Gastrocnemius medialis (tissue), 4 donors: ENCODE measurements around the gene SLX4.

Experiments
- POLR2A ChIP-seq, 2 donors: fragments of 450-650 bp; IDR thresholded peaks; one replicate each; pipeline ENCODE4 v1.6.1; 2017; ENCODE audit warnings: antibody characterized with exemption in 2 of 2, mild to moderate bottlenecking in 2 of 2, moderate library complexity in 2 of 2
- TF ChIP-seq, protein P1 (sequence below), 5 experiments: fragments of 450-650 bp in 3 of 5; fragments of 200-600 bp in 2 of 5; sonication (generic) in 2 of 5; IDR thresholded peaks in 4 of 5; conservative IDR thresholded peaks in 1 of 5; 1 replicate in 4 of 5; 2 replicates in 1 of 5; pipeline ENCODE4 v1.5.1; 2016 to 2019; ENCODE audit warnings: antibody characterized with exemption in 5 of 5, mild to moderate bottlenecking in 3 of 5, moderate library complexity in 3 of 5

DNA sequence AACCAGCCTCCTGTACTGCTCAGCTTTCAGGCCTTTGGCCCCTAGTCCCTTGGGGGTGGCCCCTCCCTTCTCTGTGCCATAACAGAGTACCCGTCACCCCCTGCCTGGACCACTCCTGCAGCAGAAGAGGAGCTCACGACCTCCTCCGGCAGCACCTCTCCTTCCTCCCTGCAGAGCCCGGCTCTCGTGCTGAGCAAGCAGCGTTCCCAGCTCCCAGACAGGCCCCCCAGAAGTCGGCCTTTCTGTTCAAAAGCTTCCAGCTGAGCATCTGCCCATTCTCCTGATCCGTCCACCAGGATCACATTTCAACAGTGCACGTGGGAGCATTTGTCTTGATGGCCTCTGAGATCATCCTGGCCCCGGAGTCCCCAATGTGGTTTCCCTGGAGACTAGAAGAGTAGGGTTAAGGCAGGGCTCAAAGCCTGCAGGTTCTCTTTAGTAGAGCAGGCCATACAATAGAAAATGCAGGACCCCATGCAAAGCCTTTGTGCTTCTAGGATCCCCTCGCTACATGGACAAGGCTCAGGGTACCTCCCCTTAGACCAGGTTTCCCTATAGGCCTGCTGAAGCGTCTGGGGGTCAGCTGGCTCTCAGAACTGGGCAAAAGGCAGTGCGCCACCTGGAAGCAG, 69.8 kb downstream of the SLX4 start:
- TF ChIP-seq POLR2A (IDR thresholded peaks at IDR 0.05): no peak
- TF ChIP-seq, protein P1, sequence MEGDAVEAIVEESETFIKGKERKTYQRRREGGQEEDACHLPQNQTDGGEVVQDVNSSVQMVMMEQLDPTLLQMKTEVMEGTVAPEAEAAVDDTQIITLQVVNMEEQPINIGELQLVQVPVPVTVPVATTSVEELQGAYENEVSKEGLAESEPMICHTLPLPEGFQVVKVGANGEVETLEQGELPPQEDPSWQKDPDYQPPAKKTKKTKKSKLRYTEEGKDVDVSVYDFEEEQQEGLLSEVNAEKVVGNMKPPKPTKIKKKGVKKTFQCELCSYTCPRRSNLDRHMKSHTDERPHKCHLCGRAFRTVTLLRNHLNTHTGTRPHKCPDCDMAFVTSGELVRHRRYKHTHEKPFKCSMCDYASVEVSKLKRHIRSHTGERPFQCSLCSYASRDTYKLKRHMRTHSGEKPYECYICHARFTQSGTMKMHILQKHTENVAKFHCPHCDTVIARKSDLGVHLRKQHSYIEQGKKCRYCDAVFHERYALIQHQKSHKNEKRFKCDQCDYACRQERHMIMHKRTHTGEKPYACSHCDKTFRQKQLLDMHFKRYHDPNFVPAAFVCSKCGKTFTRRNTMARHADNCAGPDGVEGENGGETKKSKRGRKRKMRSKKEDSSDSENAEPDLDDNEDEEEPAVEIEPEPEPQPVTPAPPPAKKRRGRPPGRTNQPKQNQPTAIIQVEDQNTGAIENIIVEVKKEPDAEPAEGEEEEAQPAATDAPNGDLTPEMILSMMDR (IDR thresholded peaks at IDR 0.05 in 4 of 5, conservative IDR thresholded peaks at IDR 0.05 in 1 of 5): no peak
